ENCODE data around the gene CAAP1.
"Not testable (repeated sequence)": the region's sequence is repeated elsewhere in the genome, so short reads cannot be mapped to it uniquely, and the experiment has no call there.

The CAAP1 gene

GRCh38 chr9:26892251-26893029, at the start of gene CAAP1:
TSS of gene CAAP1 (minus strand) at chr9:26892802. CDS start at chr9:26892715, 87 bp downstream.
- DNase-seq = peak; percentile 97

- DNase-seq = no peak
Observed at GRCh38 chr9:26940779-26941178, 48.2 kb upstream of the CAAP1 start.

- no peak for DNase-seq
Observed at GRCh38 chr9:26939955-26940711, 47.5 kb upstream of the CAAP1 start.

- no peak for DNase-seq
Observed at GRCh38 chr9:26937816-26938371, 45.3 kb upstream of the CAAP1 start.

GRCh38 chr9:26935847-26936246, 43.2 kb upstream of the CAAP1 start:
- DNase-seq = no peak

GRCh38 chr9:26928902-26929495, 36.4 kb upstream of the CAAP1 start:
- no peak for DNase-seq

- DNase-seq = no peak
Observed at GRCh38 chr9:26925609-26926008, 33.0 kb upstream of the CAAP1 start.

GRCh38 chr9:26919698-26920097, 27.1 kb upstream of the CAAP1 start:
- no peak for DNase-seq

GRCh38 chr9:26913138-26913668, 20.6 kb upstream of the CAAP1 start:
- DNase-seq = no peak

GRCh38 chr9:26904671-26905070, 12.1 kb upstream of the CAAP1 start:
- no peak for DNase-seq

GRCh38 chr9:26904070-26904469, 11.5 kb upstream of the CAAP1 start:
- no peak for DNase-seq

GRCh38 chr9:26893030-26893676, 551 bp upstream of the CAAP1 start:
- DNase-seq = no peak

- DNase-seq = no peak
Observed at GRCh38 chr9:26891726-26892125, 876 bp downstream of the CAAP1 start.

- DNase-seq = no peak
Observed at GRCh38 chr9:26888271-26888670, 4.3 kb downstream of the CAAP1 start.

- DNase-seq = no peak
Observed at GRCh38 chr9:26882154-26882553, 10.4 kb downstream of the CAAP1 start.

- no peak for DNase-seq
Observed at GRCh38 chr9:26880262-26880661, 12.3 kb downstream of the CAAP1 start.

- not testable (repeated sequence) for DNase-seq
Observed at GRCh38 chr9:26875155-26875554, 17.4 kb downstream of the CAAP1 start.

- DNase-seq = no peak
Observed at GRCh38 chr9:26870292-26870691, 22.3 kb downstream of the CAAP1 start.

- no peak for DNase-seq
Observed at GRCh38 chr9:26863074-26863473, 29.5 kb downstream of the CAAP1 start.

GRCh38 chr9:26856413-26857032, 36.1 kb downstream of the CAAP1 start:
- peak; percentile 76 for DNase-seq

- no peak for DNase-seq
Observed at GRCh38 chr9:26850995-26851394, 41.6 kb downstream of the CAAP1 start.

GRCh38 chr9:26833792-26834191, 58.8 kb downstream of the CAAP1 start:
- peak; percentile 88 for DNase-seq
